Esophagus muscularis mucosa (tissue), 4 donors: ENCODE results near the gene KMT2E. TPM values are rescaled to one million over a fixed set of nuclear protein-coding genes. Genes with fewer than 3 reads are reported as not detected.
A peak's percentile ranks its signal among the peaks of the same experiment; 100 is the strongest.

Experiments
- DNase-seq: peaks from one replicate; pipeline ENCODE4 v3.0.0-alpha.2; 2017; ENCODE audit errors: extremely low spot score
- H3K27ac ChIP-seq, 4 donors: fragments of 200-600 bp; sonication (generic); replicated peaks in 1 of 4; 1 replicate in 3 of 4; 2 replicates in 1 of 4; pipeline ENCODE4 v1.5.1; 2016 to 2019; ENCODE audit warnings: mild to moderate bottlenecking in 1 of 4
- H3K27me3 ChIP-seq, 4 donors: fragments of 200-600 bp; sonication (generic); one replicate each; pipeline versions ENCODE4 v1.5.1 to v1.6.0; 2016 to 2019
- H3K36me3 ChIP-seq, 4 donors: fragments of 200-600 bp; sonication (generic); one replicate each; pipeline ENCODE4 v1.5.1; 2016 to 2019
- H3K4me1 ChIP-seq, 4 donors: fragments of 200-600 bp; sonication (generic); one replicate each; pipeline ENCODE4 v1.5.1; 2016 to 2019
- H3K4me3 ChIP-seq, 4 donors: fragments of 200-600 bp; sonication (generic); 1 replicate in 2 of 4; 2 replicates in 2 of 4; pipeline ENCODE4 v1.5.1; 2016 to 2019; ENCODE audit warnings: mild to moderate bottlenecking in 4 of 4, moderate library complexity in 1 of 4
- H3K9me3 ChIP-seq, 4 donors: fragments of 200-600 bp; sonication (generic); 1 replicate in 3 of 4; 2 replicates in 1 of 4; pipeline ENCODE4 v1.5.1; 2016 to 2019
- EP300 ChIP-seq: sonication (generic); formaldehyde crosslinking; IDR thresholded peaks from one replicate; pipeline ENCODE4 v1.6.1; 2017; ENCODE audit warnings: antibody characterized with exemption
- POLR2A ChIP-seq: fragments of 450-650 bp; IDR thresholded peaks from one replicate; pipeline ENCODE4 v1.6.1; 2017; ENCODE audit warnings: antibody characterized with exemption, moderate library complexity, mild to moderate bottlenecking, low read depth
- POLR2AphosphoS5 ChIP-seq, 2 donors: sonication (generic); formaldehyde crosslinking; IDR thresholded peaks; one replicate each; pipeline ENCODE4 v1.6.1; 2017; ENCODE audit warnings: antibody characterized with exemption in 2 of 2
- WGBS: methylation state at CpG from one replicate; pipeline ENCODE4 v1.1.5; 2018; 5-methylcytosine and 5-hydroxymethylcytosine counted together
- intact Hi-C: fragments of 100-400 bp; cut with DNase I; formaldehyde crosslinking; loops from one replicate; pipeline ENCODE4 v1.15.1; 2023
- total RNA-seq, 4 donors: library from RNA; depleted of rRNA; stranded (reverse); fragments of >200 nt; gene quantifications; one replicate each; pipeline versions ENCODE4 v1.1.0 to v1.2.1, GENCODE V29; 2016
- TF ChIP-seq, protein P1 (sequence below), 3 experiments: fragments of 200-600 bp in 2 of 3; fragments of 450-650 bp in 1 of 3; sonication (generic) in 2 of 3; IDR thresholded peaks; one replicate each; pipeline ENCODE4 v1.5.1; 2017 to 2019; ENCODE audit warnings: antibody characterized with exemption in 3 of 3, mild to moderate bottlenecking in 2 of 3, moderate library complexity in 1 of 3

Gene KMT2E
- total RNA-seq, 4 donors from 2014 or later = 77.0 to 109 (median 94.0) TPM

DNA sequence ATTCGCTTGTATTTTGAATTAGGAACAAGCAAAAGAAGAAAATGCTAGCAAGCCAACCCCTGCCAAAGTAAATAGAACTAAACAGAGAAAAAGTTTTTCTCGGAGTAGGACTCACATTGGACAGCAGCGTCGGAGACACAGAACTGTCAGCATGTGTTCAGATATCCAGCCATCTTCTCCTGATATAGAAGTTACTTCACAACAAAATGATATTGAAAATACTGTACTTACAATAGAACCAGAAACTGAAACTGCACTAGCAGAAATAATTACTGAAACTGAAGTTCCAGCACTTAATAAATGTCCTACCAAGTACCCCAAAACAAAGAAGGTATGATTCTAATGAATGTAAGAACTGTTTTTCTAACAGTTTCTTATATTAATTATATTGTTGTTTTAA is 87.9 kb downstream of the KMT2E start:
- 51% methylated on average over 4 of the region's 4 CpGs for WGBS
- intact Hi-C loops = loop anchor here (10.0 kb wide), 1 partner anchor 117 kb away; no protein-coding TSS in a partner anchor

DNA sequence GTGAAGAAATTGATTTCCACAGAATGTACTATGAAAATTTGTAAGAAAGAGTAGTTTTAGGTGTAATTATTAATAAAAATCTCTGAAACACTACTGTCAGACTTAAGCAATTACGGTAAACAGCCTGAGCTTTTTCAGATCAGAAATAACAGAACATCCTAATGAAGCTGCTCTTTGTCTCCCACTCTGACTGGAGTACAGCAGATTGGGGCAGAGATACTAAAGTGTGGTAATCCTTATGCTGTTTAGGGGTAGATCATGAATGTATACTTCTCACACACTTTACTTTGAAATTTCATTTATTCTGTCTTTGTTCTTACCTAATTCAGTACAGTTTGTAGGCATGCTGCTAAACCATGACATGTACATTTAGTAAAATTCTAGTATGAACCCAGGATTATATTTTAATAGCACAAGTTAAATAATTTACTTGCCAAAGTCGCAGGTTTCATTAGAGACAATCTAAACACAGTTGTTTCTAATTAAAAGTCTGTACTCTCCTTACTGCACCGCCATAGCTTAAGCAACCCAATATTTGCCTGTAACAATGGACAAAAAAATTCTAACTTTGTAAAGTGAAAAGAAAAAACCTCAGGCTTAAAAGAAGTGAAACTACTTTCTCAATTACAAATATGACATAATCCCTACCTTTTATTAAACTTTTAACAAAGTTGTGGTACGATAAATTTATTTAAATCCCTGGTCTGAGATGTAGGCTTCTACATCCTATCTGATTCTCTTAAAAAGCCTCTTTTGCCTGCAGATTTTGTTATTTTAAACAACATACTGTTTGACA is 88.8 kb downstream of the KMT2E start:
- no peaks in the 10 kb centered on the region for H3K9me3 ChIP-seq
- peak overlapping the region in 3 of 4 donors; percentile 4 to 31 (median 24) for H3K27ac ChIP-seq
- no peak overlapping the region for H3K4me3 ChIP-seq
- no peak for TF ChIP-seq POLR2A
- TF ChIP-seq, protein P1, sequence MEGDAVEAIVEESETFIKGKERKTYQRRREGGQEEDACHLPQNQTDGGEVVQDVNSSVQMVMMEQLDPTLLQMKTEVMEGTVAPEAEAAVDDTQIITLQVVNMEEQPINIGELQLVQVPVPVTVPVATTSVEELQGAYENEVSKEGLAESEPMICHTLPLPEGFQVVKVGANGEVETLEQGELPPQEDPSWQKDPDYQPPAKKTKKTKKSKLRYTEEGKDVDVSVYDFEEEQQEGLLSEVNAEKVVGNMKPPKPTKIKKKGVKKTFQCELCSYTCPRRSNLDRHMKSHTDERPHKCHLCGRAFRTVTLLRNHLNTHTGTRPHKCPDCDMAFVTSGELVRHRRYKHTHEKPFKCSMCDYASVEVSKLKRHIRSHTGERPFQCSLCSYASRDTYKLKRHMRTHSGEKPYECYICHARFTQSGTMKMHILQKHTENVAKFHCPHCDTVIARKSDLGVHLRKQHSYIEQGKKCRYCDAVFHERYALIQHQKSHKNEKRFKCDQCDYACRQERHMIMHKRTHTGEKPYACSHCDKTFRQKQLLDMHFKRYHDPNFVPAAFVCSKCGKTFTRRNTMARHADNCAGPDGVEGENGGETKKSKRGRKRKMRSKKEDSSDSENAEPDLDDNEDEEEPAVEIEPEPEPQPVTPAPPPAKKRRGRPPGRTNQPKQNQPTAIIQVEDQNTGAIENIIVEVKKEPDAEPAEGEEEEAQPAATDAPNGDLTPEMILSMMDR (IDR thresholded peaks at IDR 0.05) = no peak
- no peak for TF ChIP-seq EP300
- TF ChIP-seq POLR2AphosphoS5 (IDR thresholded peaks at IDR 0.05) = no peak
- no peak for DNase-seq
- H3K4me1 ChIP-seq = peaks cover 9 to 69% (median 52%) of the 10 kb centered on the region in 4 donors
- H3K27me3 ChIP-seq = no peaks in the 10 kb centered on the region
- H3K36me3 ChIP-seq = peaks cover 0 to 60% (median 41%) of the 10 kb centered on the region in 4 donors
- intact Hi-C loops = loop anchor here (10.0 kb wide), 1 partner anchor 118 kb away; no protein-coding TSS in a partner anchor
- 67% methylated on average over 4 of the region's 4 CpGs for WGBS

More for the DNA sequence above, 87.9 kb downstream of the KMT2E start:
- no peak for DNase-seq
- TF ChIP-seq POLR2AphosphoS5 (IDR thresholded peaks at IDR 0.05) (no peak), POLR2A (no peak), EP300 (no peak)
- TF ChIP-seq, protein P1 (IDR thresholded peaks at IDR 0.05) = no peak
- no peak overlapping the region for H3K4me3 ChIP-seq
- peaks cover 12 to 78% (median 57%) of the 10 kb centered on the region in 4 donors for H3K4me1 ChIP-seq
- no peaks in the 10 kb centered on the region for H3K27me3 ChIP-seq
- H3K27ac ChIP-seq = peak overlapping the region in 2 of 4 donors; percentile 4 to 24
- H3K9me3 ChIP-seq = no peaks in the 10 kb centered on the region
- peaks cover 0 to 53% (median 35%) of the 10 kb centered on the region in 4 donors for H3K36me3 ChIP-seq

DNA sequence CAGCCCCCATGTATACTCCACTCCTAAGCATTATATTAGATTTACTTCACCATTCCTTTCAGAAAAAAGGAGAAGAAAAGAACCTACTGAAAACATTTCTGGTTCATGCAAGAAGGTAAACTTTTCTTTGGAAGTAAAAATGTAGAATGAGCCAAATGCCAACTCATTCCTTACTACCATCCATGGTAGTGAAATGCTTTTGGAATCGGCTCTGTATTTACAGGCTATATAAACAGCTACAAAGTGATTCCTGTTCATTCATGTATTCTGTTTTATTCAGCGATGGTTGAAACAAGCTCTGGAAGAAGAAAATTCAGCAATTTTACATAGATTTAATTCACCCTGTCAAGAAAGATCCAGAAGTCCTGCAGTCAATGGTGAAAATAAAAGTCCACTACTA is 91.6 kb downstream of the KMT2E start:
- TF ChIP-seq POLR2A (no peak), POLR2AphosphoS5 (IDR thresholded peaks at IDR 0.05) (no peak), EP300 (no peak)
- TF ChIP-seq, protein P1 (IDR thresholded peaks at IDR 0.05) = no peak
- Histone ChIP-seq H3K4me3 (no peak overlapping the region), H3K27me3 (no peaks in the 10 kb centered on the region), H3K36me3 (peaks cover 12 to 81% (median 64%) of the 10 kb centered on the region in 4 donors), H3K27ac (peak overlapping the region; percentile 31 to 60 (median 36)), H3K9me3 (no peaks in the 10 kb centered on the region), H3K4me1 (peaks cover 0 to 56% (median 46%) of the 10 kb centered on the region in 4 donors)
- WGBS = 69% methylated on average over 2 of the region's 2 CpGs
- intact Hi-C loops = loop anchor here (10.0 kb wide), 1 partner anchor 121 kb away; no protein-coding TSS in a partner anchor
- no peak for DNase-seq

DNA sequence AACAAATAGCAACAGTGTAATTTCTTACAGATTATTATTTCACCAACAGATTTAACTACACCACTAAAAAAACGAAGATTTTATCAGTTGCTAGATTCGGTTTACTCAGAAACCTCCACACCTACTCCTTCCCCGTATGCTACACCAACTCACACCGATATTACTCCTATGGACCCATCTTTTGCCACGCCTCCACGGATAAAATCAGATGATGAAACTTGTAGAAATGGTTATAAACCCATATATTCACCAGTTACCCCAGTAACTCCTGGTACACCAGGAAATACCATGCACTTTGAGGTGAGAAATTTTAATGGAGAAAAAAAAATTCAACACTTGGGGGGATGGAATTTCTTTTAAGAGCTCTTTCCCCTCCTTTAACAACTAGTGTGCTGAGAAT is 92.5 kb downstream of the KMT2E start:
- Histone ChIP-seq H3K4me3 (no peak overlapping the region), H3K9me3 (no peaks in the 10 kb centered on the region), H3K27me3 (no peaks in the 10 kb centered on the region), H3K27ac (peak overlapping the region in 3 of 4 donors; percentile 32 to 60 (median 39)), H3K4me1 (peaks cover 0 to 61% (median 44%) of the 10 kb centered on the region in 4 donors), H3K36me3 (peaks cover 20 to 89% (median 69%) of the 10 kb centered on the region in 4 donors)
- intact Hi-C loops = loop anchor here (10.0 kb wide), 1 partner anchor 122 kb away; no protein-coding TSS in a partner anchor
- no peak for TF ChIP-seq POLR2AphosphoS5 (IDR thresholded peaks at IDR 0.05)
- TF ChIP-seq, protein P1 (IDR thresholded peaks at IDR 0.05) = no peak
- TF ChIP-seq POLR2A = no peak
- TF ChIP-seq EP300 = no peak
- DNase-seq = no peak
- WGBS = 87% methylated on average over 6 of the region's 6 CpGs
